NCI-H345 (cell line): Measurements from ENCODE around the gene NRCAM.
A peak's percentile ranks its signal among the peaks of the same experiment; 100 is the strongest.
"Not testable (repeated sequence)": the region's sequence is repeated elsewhere in the genome, so short reads cannot be mapped to it uniquely, and the experiment has no call there.

Experiments used
- DNase-seq: peaks from one replicate; lab custom pipeline; 2025; lab: John Stamatoyannopoulos, UW

Gene NRCAM

GRCh38 chr7:108455998-108456677, at the start of gene NRCAM:
TSS of gene NRCAM (minus strand) at chr7:108456436. CDS start at chr7:108240064, 216,372 bp downstream.
- DNase-seq = peak; percentile 94

- not testable (repeated sequence) for DNase-seq
Observed at GRCh38 chr7:108504576-108504975, 48.3 kb upstream of the NRCAM start.

- no peak for DNase-seq
Observed at GRCh38 chr7:108503112-108504026, 47.1 kb upstream of the NRCAM start.

- no peak for DNase-seq
Observed at GRCh38 chr7:108499566-108499965, 43.3 kb upstream of the NRCAM start.

GRCh38 chr7:108498481-108498880, 42.2 kb upstream of the NRCAM start:
- no peak for DNase-seq

- peak; percentile 42 for DNase-seq
Observed at GRCh38 chr7:108497082-108497725, 41.0 kb upstream of the NRCAM start.

- DNase-seq = no peak
Observed at GRCh38 chr7:108492742-108493141, 36.5 kb upstream of the NRCAM start.

GRCh38 chr7:108488768-108489538, 32.7 kb upstream of the NRCAM start:
- DNase-seq = no peak

GRCh38 chr7:108487646-108488045, 31.4 kb upstream of the NRCAM start:
- no peak for DNase-seq

GRCh38 chr7:108486291-108486966, 30.2 kb upstream of the NRCAM start:
- no peak for DNase-seq

- DNase-seq = no peak
Observed at GRCh38 chr7:108484137-108484536, 27.9 kb upstream of the NRCAM start.

- no peak for DNase-seq
Observed at GRCh38 chr7:108480311-108480710, 24.1 kb upstream of the NRCAM start.

- no peak for DNase-seq
Observed at GRCh38 chr7:108479751-108480150, 23.5 kb upstream of the NRCAM start.

- DNase-seq = no peak
Observed at GRCh38 chr7:108479118-108479517, 22.9 kb upstream of the NRCAM start.

GRCh38 chr7:108468246-108468645, 12.0 kb upstream of the NRCAM start:
- no peak for DNase-seq

GRCh38 chr7:108467391-108467790, 11.2 kb upstream of the NRCAM start:
- DNase-seq = no peak

GRCh38 chr7:108466322-108466721, 10.1 kb upstream of the NRCAM start:
- DNase-seq = not testable (repeated sequence)

GRCh38 chr7:108464743-108465142, 8.5 kb upstream of the NRCAM start:
- no peak for DNase-seq

- DNase-seq = no peak
Observed at GRCh38 chr7:108463613-108464012, 7.4 kb upstream of the NRCAM start.

- DNase-seq = no peak
Observed at GRCh38 chr7:108461840-108462239, 5.6 kb upstream of the NRCAM start.

- no peak for DNase-seq
Observed at GRCh38 chr7:108460964-108461363, 4.7 kb upstream of the NRCAM start.
